Left ventricle myocardium inferior (tissue), 1 donor: ENCODE results near the gene SORCS2. TPM values are rescaled to one million over a fixed set of nuclear protein-coding genes. Genes with fewer than 3 reads are reported as not detected.
A peak's percentile ranks its signal among the peaks of the same experiment; 100 is the strongest.

Experiments
- DNase-seq: peaks from one replicate; pipeline ENCODE4 v3.0.0-alpha.2; 2020
- H3K27ac ChIP-seq: fragments of 200-600 bp; replicated peaks from 2 replicates; pipeline ENCODE4 v1.8.0; 2021
- H3K27me3 ChIP-seq: fragments of 200-600 bp; 2 replicates; pipeline ENCODE4 v1.8.0; 2021; ENCODE audit warnings: low read depth
- H3K36me3 ChIP-seq: fragments of 200-600 bp; 2 replicates; pipeline ENCODE4 v1.8.0; 2021
- H3K4me1 ChIP-seq: fragments of 200-600 bp; 2 replicates; pipeline ENCODE4 v1.8.0; 2021
- H3K4me3 ChIP-seq: fragments of 200-600 bp; 2 replicates; pipeline ENCODE4 v1.8.0; 2021; ENCODE audit warnings: mild to moderate bottlenecking, moderate library complexity
- H3K9me3 ChIP-seq: fragments of 200-600 bp; replicated peaks from 2 replicates; pipeline ENCODE4 v1.8.0; 2021
- CTCF ChIP-seq: fragments of 200-600 bp; IDR thresholded peaks from 2 replicates; pipeline ENCODE4 v1.8.0; 2021; ENCODE audit warnings: antibody characterized with exemption, mild to moderate bottlenecking, borderline replicate concordance
- intact Hi-C: fragments of 100-400 bp; cut with micrococcal nuclease; formaldehyde crosslinking; loops from one replicate; pipeline ENCODE4 v1.11.0; 2022
- total RNA-seq: library from RNA; stranded (reverse); fragmentation: NEBNext Ultra II Directional; extraction: Animal tissue kit (Norgen Biotek cat#: 25700); gene quantifications from one replicate; pipeline ENCODE4 v1.2.1, GENCODE V29; 2021
- donor health status: DM: no; HTN: yes; CAD: no; lungs with severe emphysema.

SORCS2 gene
- total RNA-seq, 1 donor from 2014 or later: 1.2 TPM

GRCh38 chr4:7328162-7328912 is 136.0 kb downstream of the SORCS2 start:
- intact Hi-C loops: no loop called here
- Histone ChIP-seq H3K4me1 (peaks cover 15% of the 10 kb centered on the region), H3K27ac (no peak overlapping the region), H3K36me3 (no peaks in the 10 kb centered on the region), H3K4me3 (no peak overlapping the region), H3K9me3 (no peaks in the 10 kb centered on the region), H3K27me3 (peaks cover 13% of the 10 kb centered on the region)
- no peak for DNase-seq
- TF ChIP-seq CTCF: no peak

- H3K27ac ChIP-seq: no peak overlapping the region
- peaks cover 13% of the 10 kb centered on the region for H3K27me3 ChIP-seq
- no peaks in the 10 kb centered on the region for H3K9me3 ChIP-seq
- no peaks in the 10 kb centered on the region for H3K36me3 ChIP-seq
- DNase-seq: peak; percentile 58
- H3K4me1 ChIP-seq: peaks cover 15% of the 10 kb centered on the region
- intact Hi-C loops: no loop called here
- peak; percentile 20 for TF ChIP-seq CTCF
- no peak overlapping the region for H3K4me3 ChIP-seq
Observed at GRCh38 chr4:7328913-7329638, 136.7 kb downstream of the SORCS2 start.

GRCh38 chr4:7330031-7330596 is 137.8 kb downstream of the SORCS2 start:
- Histone ChIP-seq H3K9me3 (no peaks in the 10 kb centered on the region), H3K4me1 (peaks cover 15% of the 10 kb centered on the region), H3K27ac (no peak overlapping the region), H3K4me3 (no peak overlapping the region), H3K27me3 (peaks cover 5% of the 10 kb centered on the region), H3K36me3 (no peaks in the 10 kb centered on the region)
- intact Hi-C loops: no loop called here
- peak; percentile 1 for DNase-seq
- TF ChIP-seq CTCF: no peak

- peak; percentile 5 for DNase-seq
- Histone ChIP-seq H3K27me3 (peaks cover 5% of the 10 kb centered on the region), H3K9me3 (no peaks in the 10 kb centered on the region), H3K4me3 (no peak overlapping the region), H3K36me3 (no peaks in the 10 kb centered on the region), H3K27ac (no peak overlapping the region), H3K4me1 (peaks cover 22% of the 10 kb centered on the region)
- intact Hi-C loops: no loop called here
- TF ChIP-seq CTCF: no peak
Observed at GRCh38 chr4:7330811-7331681, 138.7 kb downstream of the SORCS2 start.

GRCh38 chr4:7331682-7332000 is 139.3 kb downstream of the SORCS2 start:
- H3K27ac ChIP-seq: no peak overlapping the region
- peaks cover 5% of the 10 kb centered on the region for H3K27me3 ChIP-seq
- no peaks in the 10 kb centered on the region for H3K9me3 ChIP-seq
- intact Hi-C loops: no loop called here
- H3K4me1 ChIP-seq: peaks cover 22% of the 10 kb centered on the region
- TF ChIP-seq CTCF: no peak
- DNase-seq: peak; percentile 7
- no peak overlapping the region for H3K4me3 ChIP-seq
- no peaks in the 10 kb centered on the region for H3K36me3 ChIP-seq
